ENCODE measurements around the gene NPPB.

NPPB gene

DNA sequence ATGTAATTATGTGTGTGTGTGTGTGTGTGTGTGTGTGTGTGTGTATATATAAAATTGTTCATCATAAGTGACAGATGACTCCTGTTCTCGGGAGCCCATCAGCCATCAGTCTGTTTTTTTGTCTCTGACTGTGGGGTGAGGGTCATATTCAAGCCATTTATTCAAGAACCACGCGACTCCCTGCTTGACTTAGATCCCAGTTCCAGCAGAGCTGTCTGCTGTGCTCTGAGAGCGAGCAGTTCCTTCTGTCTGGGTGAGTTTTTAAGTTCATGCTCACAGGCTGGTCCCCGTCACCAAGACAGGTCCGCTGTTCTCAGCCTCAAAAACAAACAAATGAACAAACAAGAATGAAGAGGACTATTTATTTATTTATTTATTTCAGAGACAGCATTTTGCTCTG lies 18.3 kb upstream of the NPPB start:
- Mint-ChIP-seq H3K36me3 (ENCODE audit: low read depth) (no peaks in the 10 kb centered on the region), H3K27me3 (peaks cover 13% of the 10 kb centered on the region), H3K4me3 (no peak overlapping the region), H3K4me1 (ENCODE audit: low read depth) (no peaks in the 10 kb centered on the region), H3K27ac (no peak overlapping the region), H3K9me3 (no peaks in the 10 kb centered on the region)
- intact Hi-C loops (cut with micrococcal nuclease): no loop called here

DNA sequence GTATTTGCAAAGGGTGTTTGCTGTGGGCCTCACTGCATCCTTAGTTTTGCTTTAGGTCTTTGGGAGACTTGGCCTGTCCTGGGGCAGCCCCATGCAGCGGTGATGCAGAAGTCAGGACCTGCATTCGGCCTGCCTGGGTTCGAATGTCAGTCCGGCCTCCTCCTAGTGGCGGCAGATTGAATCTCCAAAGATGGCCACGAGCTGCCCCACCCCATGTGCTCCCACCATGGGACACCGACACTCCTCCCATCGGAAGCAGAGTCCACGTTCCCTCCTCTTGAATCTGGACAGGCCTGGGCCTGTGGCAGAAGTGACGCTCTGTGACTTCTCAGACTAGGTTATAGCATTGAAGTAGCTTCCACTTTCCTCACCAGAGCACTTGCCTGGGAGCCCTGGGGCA lies 16.3 kb upstream of the NPPB start:
- H3K36me3 Mint-ChIP-seq (ENCODE audit: low read depth): no peaks in the 10 kb centered on the region
- peaks cover 19% of the 10 kb centered on the region for H3K27me3 Mint-ChIP-seq
- H3K4me3 Mint-ChIP-seq: no peak overlapping the region
- H3K9me3 Mint-ChIP-seq: no peaks in the 10 kb centered on the region
- H3K27ac Mint-ChIP-seq: no peak overlapping the region
- no peaks in the 10 kb centered on the region for H3K4me1 Mint-ChIP-seq (ENCODE audit: low read depth)
- intact Hi-C loops (cut with micrococcal nuclease): no loop called here

DNA sequence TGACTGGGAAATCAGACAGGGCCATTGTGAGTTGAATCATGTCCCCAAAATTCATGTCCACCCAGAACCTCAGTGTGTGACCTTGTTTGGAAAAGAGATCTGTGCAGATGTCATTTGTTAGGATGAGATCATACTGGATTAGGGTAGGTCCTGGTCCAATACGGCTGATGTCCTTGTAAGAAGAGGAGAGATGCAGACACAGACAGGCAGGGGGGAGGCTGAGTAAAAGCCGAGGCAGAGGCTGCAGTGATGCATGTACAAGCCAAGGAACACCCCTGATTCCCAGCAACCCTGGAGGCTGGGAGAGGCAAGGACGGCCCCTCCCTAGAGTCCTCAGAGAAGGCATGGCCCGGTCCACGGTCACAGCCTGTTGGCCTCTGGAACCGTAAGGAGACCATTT lies 15.9 kb upstream of the NPPB start:
- Mint-ChIP-seq H3K27me3 (peaks cover 19% of the 10 kb centered on the region), H3K4me1 (ENCODE audit: low read depth) (no peaks in the 10 kb centered on the region), H3K9me3 (no peaks in the 10 kb centered on the region), H3K36me3 (ENCODE audit: low read depth) (no peaks in the 10 kb centered on the region), H3K4me3 (no peak overlapping the region), H3K27ac (no peak overlapping the region)
- intact Hi-C loops (cut with micrococcal nuclease): no loop called here

DNA sequence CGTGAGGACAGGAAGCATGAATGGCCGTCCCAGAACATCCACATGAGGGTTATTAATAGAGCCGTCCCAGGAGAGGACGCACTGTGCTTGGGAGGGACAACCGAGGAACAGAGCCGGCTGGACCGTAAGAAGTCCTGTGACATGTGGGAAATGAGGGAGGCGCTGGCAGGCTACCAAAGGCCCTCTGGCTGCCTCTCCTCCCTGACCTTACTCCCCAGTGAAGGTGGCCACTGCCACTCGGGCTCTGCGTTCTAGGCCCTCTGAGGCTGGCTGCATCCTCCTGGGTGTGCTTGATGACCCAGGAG lies 15.5 kb upstream of the NPPB start:
- Mint-ChIP-seq H3K9me3 (no peaks in the 10 kb centered on the region), H3K4me1 (ENCODE audit: low read depth) (no peaks in the 10 kb centered on the region), H3K27me3 (peaks cover 23% of the 10 kb centered on the region), H3K27ac (no peak overlapping the region), H3K36me3 (ENCODE audit: low read depth) (no peaks in the 10 kb centered on the region), H3K4me3 (no peak overlapping the region)
- intact Hi-C loops (cut with micrococcal nuclease): no loop called here

DNA sequence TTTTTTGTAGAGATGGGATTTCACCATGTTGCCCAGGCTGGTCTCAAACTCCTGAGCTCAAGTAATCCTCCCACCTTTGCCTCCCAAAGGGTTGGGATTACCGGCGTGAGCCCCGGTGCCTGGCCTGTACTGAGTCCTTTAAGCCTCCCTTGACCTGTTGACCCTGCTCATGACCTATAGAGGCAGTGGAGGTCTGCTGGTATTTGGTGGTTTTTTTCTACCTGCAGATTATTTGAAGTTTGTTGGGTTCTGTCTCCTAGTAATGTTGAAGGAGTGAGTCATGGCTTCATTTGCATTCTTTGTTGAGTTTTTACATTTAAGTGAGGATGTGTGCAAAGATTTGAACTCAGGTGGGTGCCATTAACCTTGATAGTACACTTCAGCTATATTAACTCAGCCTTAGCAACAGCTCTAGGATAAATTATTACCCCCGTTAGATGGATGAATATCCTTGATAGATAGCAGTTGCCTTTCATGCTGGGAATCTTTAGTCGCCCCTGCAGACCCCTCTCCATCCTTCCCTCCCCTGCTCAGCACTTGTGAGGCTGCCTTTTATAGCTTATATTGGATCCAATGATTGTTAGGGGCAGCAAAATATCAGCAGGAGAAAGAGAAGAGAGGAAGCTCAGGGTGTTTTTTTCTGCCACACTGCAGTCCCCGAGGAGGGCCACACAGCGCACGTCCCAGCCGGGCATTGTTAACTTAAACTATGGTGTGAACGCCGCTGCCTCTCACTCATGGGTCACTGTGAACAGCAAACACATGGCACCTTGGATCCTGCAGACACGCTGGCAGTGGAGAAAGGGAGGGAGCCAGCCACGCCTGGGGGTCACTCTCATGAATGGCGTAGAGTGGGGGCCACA lies 14.9 kb upstream of the NPPB start:
- intact Hi-C loops (cut with micrococcal nuclease): no loop called here
- Mint-ChIP-seq H3K27ac (no peak overlapping the region), H3K4me3 (no peak overlapping the region), H3K27me3 (peaks cover 24% of the 10 kb centered on the region), H3K9me3 (no peaks in the 10 kb centered on the region), H3K4me1 (ENCODE audit: low read depth) (no peaks in the 10 kb centered on the region), H3K36me3 (ENCODE audit: low read depth) (no peaks in the 10 kb centered on the region)

DNA sequence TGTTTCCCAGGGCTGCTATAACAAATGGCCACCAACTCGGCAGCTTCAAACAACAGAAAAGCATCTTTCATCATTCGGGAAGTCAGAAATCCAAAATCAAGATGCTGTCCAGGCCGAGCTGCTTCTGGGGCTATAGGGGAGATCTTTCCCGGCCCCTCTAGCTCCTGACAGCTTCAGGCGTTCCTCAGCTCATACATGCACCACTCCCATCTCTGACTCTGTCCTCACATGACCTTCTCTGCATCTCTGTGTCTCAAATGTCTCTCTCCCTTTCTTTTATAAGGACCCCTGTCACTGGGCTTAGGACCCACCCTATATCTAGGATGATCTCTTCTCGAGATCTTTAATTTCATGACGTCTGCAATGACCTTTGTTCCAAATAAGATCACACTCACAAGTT lies 13.8 kb upstream of the NPPB start:
- intact Hi-C loops (cut with micrococcal nuclease): no loop called here
- no peaks in the 10 kb centered on the region for H3K9me3 Mint-ChIP-seq
- H3K4me1 Mint-ChIP-seq (ENCODE audit: low read depth): no peaks in the 10 kb centered on the region
- H3K4me3 Mint-ChIP-seq: no peak overlapping the region
- no peaks in the 10 kb centered on the region for H3K36me3 Mint-ChIP-seq (ENCODE audit: low read depth)
- H3K27ac Mint-ChIP-seq: no peak overlapping the region
- H3K27me3 Mint-ChIP-seq: peaks cover 24% of the 10 kb centered on the region

DNA sequence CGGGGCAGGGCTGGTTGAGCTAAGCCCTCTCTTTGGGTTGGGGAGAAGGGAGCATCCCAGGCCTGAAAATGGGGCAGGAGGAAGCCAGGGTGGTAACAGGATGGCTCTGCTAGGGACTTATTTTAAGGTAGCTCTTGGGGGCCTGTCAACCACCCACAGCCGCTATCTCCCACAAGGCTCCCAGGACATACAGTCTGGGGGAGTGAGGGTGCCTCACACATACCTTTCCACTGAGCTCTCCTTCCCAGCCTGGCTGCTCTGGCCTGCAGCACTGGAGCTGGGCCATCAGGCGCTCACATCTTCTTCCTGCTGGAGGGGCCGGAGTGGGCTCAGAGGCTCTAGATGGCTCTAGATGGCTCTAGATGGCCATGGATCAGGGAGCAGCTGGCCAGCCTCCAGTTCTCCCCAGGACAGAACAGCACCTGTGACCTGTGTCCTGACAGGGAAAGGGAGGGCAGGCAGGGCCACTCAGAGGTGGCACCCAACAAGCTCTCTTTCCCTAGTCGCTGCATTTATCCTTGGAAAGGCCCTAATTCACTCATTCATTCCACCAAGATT lies 11.0 kb upstream of the NPPB start:
- Mint-ChIP-seq H3K4me3 (no peak overlapping the region), H3K9me3 (no peaks in the 10 kb centered on the region), H3K27me3 (peaks cover 22% of the 10 kb centered on the region), H3K36me3 (ENCODE audit: low read depth) (no peaks in the 10 kb centered on the region), H3K4me1 (ENCODE audit: low read depth) (no peaks in the 10 kb centered on the region), H3K27ac (no peak overlapping the region)
- intact Hi-C loops (cut with micrococcal nuclease): no loop called here

DNA sequence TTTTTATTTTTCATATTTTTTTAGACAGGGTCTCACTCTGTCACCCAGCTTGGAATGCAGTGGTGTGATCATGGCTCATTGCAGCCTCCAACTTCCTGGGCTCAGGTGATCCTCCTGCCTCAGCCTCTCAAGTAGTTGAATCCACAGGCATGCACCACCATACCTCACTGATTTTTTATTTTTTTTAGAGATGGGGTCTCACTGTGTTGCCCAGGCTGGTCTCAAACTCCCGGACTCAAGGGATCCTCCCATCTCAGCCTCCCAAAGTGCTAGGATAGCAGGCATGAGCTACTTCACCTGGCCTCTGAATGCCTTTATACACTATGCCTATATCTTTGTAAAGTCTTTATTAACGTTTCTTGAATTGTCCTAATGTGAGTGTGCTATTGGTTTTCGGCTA lies 10.4 kb upstream of the NPPB start:
- intact Hi-C loops (cut with micrococcal nuclease): no loop called here

DNA sequence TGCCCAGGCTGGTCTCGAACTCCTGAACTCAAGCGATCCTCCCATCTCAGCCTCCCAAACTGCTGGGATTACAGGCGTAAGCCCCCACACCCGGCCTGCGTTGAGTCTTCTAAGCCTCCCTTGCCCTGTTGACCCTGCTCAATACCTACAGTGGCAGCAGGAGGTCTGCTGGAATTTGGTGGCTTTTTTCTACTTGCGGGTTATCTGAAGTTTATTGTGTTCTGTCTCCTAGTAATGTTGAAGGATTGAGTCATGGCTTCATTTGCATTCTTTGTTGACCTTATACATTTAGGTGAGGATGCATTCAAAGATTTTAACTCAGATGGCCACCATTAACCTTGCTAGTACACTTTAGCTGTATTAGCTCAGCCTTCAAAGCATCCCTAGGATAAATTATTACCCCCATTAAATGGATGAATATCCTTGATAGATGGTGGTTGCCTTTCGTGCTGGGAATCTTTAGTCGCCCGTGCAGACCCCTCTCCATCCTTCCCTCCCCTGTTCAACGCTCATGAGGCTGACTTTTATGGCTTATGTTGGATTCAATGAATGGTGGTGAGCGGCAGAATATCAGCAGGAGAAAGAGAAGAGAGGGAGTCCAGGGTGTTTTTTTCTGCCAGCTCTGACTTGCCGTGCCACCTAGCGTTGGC lies 9.7 kb upstream of the NPPB start:
- Mint-ChIP-seq H3K9me3 (no peaks in the 10 kb centered on the region), H3K4me3 (no peak overlapping the region), H3K27ac (no peak overlapping the region), H3K27me3 (peaks cover 24% of the 10 kb centered on the region), H3K4me1 (ENCODE audit: low read depth) (no peaks in the 10 kb centered on the region), H3K36me3 (ENCODE audit: low read depth) (no peaks in the 10 kb centered on the region)
- intact Hi-C loops (cut with micrococcal nuclease): no loop called here

More for the DNA sequence above, 10.4 kb upstream of the NPPB start:
- Mint-ChIP-seq H3K36me3 (ENCODE audit: low read depth) (no peaks in the 10 kb centered on the region), H3K27me3 (peaks cover 24% of the 10 kb centered on the region), H3K9me3 (no peaks in the 10 kb centered on the region), H3K27ac (no peak overlapping the region), H3K4me3 (no peak overlapping the region), H3K4me1 (ENCODE audit: low read depth) (no peaks in the 10 kb centered on the region)

DNA sequence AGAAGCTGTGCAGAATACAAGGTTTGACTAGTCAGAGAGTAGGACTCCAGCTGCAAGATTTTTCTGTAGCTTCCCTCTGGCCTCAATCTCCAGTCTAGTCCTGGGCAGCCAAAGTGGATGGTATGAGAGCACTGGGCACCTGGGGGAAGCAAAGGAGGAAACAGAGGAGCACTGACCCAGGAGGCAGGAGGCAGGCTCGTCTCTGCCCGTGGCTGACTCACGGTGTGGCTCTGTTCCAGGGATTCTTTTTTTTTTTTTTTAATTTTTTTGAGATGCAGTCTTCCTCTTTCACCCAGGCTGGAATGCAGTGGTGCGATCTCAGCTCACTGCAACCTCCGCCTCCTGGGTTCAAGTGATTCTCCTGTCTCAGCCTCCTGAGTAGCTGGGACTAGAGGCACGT lies 4.1 kb upstream of the NPPB start:
- peaks cover 45% of the 10 kb centered on the region for H3K27me3 Mint-ChIP-seq
- H3K4me3 Mint-ChIP-seq: no peak overlapping the region
- H3K4me1 Mint-ChIP-seq (ENCODE audit: low read depth): no peaks in the 10 kb centered on the region
- H3K9me3 Mint-ChIP-seq: no peaks in the 10 kb centered on the region
- H3K27ac Mint-ChIP-seq: no peak overlapping the region
- intact Hi-C loops (cut with micrococcal nuclease): no loop called here
- no peaks in the 10 kb centered on the region for H3K36me3 Mint-ChIP-seq (ENCODE audit: low read depth)

DNA sequence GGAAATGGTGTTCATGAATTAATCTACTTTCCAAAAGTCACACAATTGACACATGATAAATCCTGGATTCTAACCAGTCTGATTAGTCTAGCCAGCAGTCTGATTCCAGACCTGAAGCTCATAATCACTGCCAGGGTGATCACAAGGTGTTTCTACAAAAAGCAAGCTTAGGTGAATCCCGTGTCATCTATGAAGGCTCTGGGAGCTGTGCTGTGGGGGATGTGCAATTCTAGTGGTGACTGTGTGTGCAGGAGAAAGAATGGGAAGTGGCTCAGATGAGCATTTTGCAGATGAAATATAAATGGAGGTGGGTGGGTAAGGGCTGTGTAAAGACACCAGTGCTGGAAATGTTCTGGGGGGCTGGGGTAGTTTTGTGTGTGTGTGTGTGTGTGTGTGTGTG lies 1.8 kb upstream of the NPPB start:
- H3K27me3 Mint-ChIP-seq: peaks cover 53% of the 10 kb centered on the region
- no peaks in the 10 kb centered on the region for H3K4me1 Mint-ChIP-seq (ENCODE audit: low read depth)
- no peak overlapping the region for H3K27ac Mint-ChIP-seq
- intact Hi-C loops (cut with micrococcal nuclease): no loop called here
- no peaks in the 10 kb centered on the region for H3K36me3 Mint-ChIP-seq (ENCODE audit: low read depth)
- H3K4me3 Mint-ChIP-seq: no peak overlapping the region
- H3K9me3 Mint-ChIP-seq: no peaks in the 10 kb centered on the region

DNA sequence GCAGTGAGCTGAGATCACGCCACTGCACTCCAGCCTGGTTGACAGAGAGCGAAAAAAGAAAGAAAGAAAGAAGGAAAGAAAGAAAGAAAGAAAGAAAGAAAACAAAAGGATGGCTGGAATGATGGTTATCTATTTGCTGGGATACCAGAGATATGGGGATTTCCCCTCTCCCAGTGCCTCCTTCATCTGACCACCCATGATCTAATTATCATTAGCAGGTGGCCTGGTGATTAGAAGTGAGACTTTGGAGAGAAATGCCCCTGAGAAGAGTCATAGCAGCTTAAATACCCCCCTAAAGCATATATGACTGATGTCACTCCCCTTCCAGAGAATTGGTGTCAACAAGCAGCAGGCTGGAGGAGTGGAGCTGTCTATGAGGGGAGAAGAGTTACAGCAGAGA lies 1.3 kb upstream of the NPPB start:
- intact Hi-C loops (cut with micrococcal nuclease): no loop called here
- H3K27me3 Mint-ChIP-seq: peaks cover 53% of the 10 kb centered on the region

DNA sequence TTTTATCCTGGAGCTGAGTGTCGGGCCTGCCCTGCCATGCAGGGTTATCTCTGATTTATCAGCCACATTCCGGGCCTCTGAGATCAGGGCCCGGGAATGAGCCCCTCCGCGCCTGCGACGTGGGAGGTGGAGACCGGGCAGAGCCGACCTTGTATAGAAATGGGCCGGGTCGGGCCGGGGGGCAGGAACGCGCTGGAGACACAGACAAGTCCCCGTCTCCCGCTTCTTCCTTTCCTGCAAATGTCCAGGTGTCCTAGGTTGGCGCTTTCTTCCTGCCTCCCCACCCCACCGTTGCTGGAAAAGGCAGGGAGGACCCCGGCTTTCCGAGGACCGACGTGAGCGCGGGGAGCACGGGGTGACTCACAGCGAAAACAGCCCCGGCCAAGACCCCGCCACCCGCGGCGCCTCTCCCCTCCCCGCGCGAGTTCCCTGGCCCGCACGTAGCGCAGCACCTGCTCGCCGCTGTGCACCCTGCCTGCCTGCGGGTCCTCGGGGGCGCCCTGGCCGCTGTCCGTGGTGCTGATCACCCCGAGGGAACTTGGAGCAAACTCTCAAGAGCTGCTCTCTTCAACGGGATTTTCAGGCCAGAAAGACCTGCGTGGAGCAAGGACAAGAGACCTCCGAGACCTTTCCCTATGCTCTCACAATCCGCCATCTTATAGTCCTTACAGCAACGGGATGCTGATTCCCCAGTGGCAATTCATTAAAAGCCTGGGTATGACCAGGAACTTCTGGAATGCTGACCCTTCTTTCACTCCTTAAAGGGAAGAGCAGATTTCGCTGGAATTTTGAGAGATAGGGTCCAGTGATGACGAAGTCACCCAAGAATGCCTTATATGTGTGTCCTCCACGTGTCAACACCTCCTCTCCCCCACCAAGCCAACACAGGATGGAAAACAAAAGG lies 475 bp upstream of the NPPB start:
- intact Hi-C loops (cut with micrococcal nuclease): no loop called here
- Mint-ChIP-seq H3K9me3 (no peaks in the 10 kb centered on the region), H3K36me3 (ENCODE audit: low read depth) (no peaks in the 10 kb centered on the region), H3K27ac (no peak overlapping the region), H3K4me1 (ENCODE audit: low read depth) (no peaks in the 10 kb centered on the region), H3K4me3 (no peak overlapping the region), H3K27me3 (peaks cover 53% of the 10 kb centered on the region)

More for the DNA sequence above, 1.3 kb upstream of the NPPB start:
- no peaks in the 10 kb centered on the region for H3K4me1 Mint-ChIP-seq (ENCODE audit: low read depth)
- H3K27ac Mint-ChIP-seq: no peak overlapping the region
- no peaks in the 10 kb centered on the region for H3K36me3 Mint-ChIP-seq (ENCODE audit: low read depth)
- H3K9me3 Mint-ChIP-seq: no peaks in the 10 kb centered on the region
- H3K4me3 Mint-ChIP-seq: no peak overlapping the region

DNA sequence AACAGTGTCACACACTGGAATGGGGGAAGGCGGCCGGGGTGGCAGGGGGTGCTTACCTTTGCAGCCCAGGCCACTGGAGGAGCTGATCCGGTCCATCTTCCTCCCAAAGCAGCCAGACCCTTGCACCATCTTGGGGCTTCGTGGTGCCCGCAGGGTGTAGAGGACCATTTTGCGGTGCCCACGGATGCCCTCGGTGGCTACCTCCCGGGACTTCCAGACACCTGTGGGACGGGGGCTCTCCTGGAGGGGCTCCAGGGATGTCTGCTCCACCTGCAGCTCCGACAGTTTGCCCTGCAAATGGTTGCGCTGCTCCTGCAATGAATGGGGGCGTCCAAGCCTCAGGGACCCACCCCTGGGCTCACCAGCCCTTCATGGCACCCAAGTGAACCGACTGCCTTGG lies 587 bp downstream of the NPPB start:
- Mint-ChIP-seq H3K27ac (no peak overlapping the region), H3K9me3 (no peaks in the 10 kb centered on the region), H3K27me3 (peaks cover 59% of the 10 kb centered on the region), H3K4me3 (no peak overlapping the region), H3K36me3 (ENCODE audit: low read depth) (no peaks in the 10 kb centered on the region), H3K4me1 (ENCODE audit: low read depth) (no peaks in the 10 kb centered on the region)
- intact Hi-C loops (cut with micrococcal nuclease): no loop called here
